ENCODE data around the gene KRTAP19-3. TPM values are rescaled to one million over a fixed set of nuclear protein-coding genes. Genes with fewer than 3 reads are reported as not detected.

The KRTAP19-3 gene
- polyA plus RNA-seq, 1 donor (not counting 4 experiments of a cell fraction or from before 2014, with no cell fraction given) = not detected

GRCh38 chr21:30487336-30487735, 4.5 kb downstream of the KRTAP19-3 start, which contains the start of gene KRTAP19-2:
TSS of gene KRTAP19-2 (minus strand) at chr21:30487436. CDS start at chr21:30487348, 88 bp downstream.
- no peaks in the 10 kb centered on the region for H4K20me1 ChIP-seq (ENCODE audit: control insufficient read depth, extremely low read depth, insufficient read depth, low read length)
- H3K27ac ChIP-seq (ENCODE audit: control insufficient read depth, insufficient read depth, low read length) = no peak within 1 kb of the TSS
- no peak for FAIRE-seq
- H3K79me2 ChIP-seq (ENCODE audit: control insufficient read depth, insufficient read depth, low read length) = no peaks in the 10 kb centered on the region
- H3K9ac ChIP-seq (ENCODE audit: control insufficient read depth, extremely low read depth, insufficient read depth, low read length) = no peak within 1 kb of the TSS
- DNase-seq (ENCODE audit: low read depth, low spot score) = no peak
- no peak within 1 kb of the TSS for H2AFZ ChIP-seq (ENCODE audit: control insufficient read depth, low read length)
- H3K4me3 ChIP-seq (ENCODE audit: control insufficient read depth in 2 of 3, extremely low read depth in 1 of 3, insufficient read depth in 2 of 3, low read depth in 1 of 3, low read length in 3 of 3) = no peak within 1 kb of the TSS
- H3K9me1 ChIP-seq (ENCODE audit: control insufficient read depth, extremely low read depth, insufficient read depth, low read length) = no peaks in the 10 kb centered on the region
- no peak within 1 kb of the TSS for H3K4me2 ChIP-seq (ENCODE audit: control insufficient read depth, extremely low read depth, insufficient read depth, low read depth, low read length)
- no peaks in the 10 kb centered on the region for H3K36me3 ChIP-seq (ENCODE audit: control insufficient read depth in 2 of 2, extremely low read depth in 1 of 2, insufficient read depth in 2 of 2, low read length in 2 of 2)
- no peaks in the 10 kb centered on the region for H3K27me3 ChIP-seq (ENCODE audit: control insufficient read depth, extremely low read depth, insufficient read depth, low read length)
- H3K4me1 ChIP-seq (ENCODE audit: control insufficient read depth, extremely low read depth, insufficient read depth, low read length) = no peaks in the 10 kb centered on the region
- TF ChIP-seq CTCF (optimal IDR thresholded peaks at IDR 0.05 in 1 of 3, IDR thresholded peaks at IDR 0.05 in 1 of 3, conservative IDR thresholded peaks at IDR 0.05 in 1 of 3; ENCODE audit: extremely low read depth in 1 of 3, insufficient read depth in 2 of 3, low read length in 3 of 3) = no peak
- TF ChIP-seq EZH2 (IDR thresholded peaks at IDR 0.05; ENCODE audit: low read length) = no peak
- H3K9me3 ChIP-seq (ENCODE audit: control insufficient read depth, low read depth, low read length) = peaks cover 2% of the 10 kb centered on the region
- dilution Hi-C loops (cut with MboI; ENCODE audit: extremely low pct_ligation_motif_present, low sequenced_read_pairs) = no loop called here

GRCh38 chr21:30486180-30486579, 5.6 kb downstream of the KRTAP19-3 start:
- FAIRE-seq = no peak
- dilution Hi-C loops (cut with MboI; ENCODE audit: extremely low pct_ligation_motif_present, low sequenced_read_pairs) = no loop called here
- Histone ChIP-seq H3K79me2 (ENCODE audit: control insufficient read depth, insufficient read depth, low read length) (no peaks in the 10 kb centered on the region), H3K36me3 (ENCODE audit: control insufficient read depth in 2 of 2, extremely low read depth in 1 of 2, insufficient read depth in 2 of 2, low read length in 2 of 2) (no peaks in the 10 kb centered on the region), H3K9ac (ENCODE audit: control insufficient read depth, extremely low read depth, insufficient read depth, low read length) (no peak overlapping the region), H3K4me1 (ENCODE audit: control insufficient read depth, extremely low read depth, insufficient read depth, low read length) (no peaks in the 10 kb centered on the region), H4K20me1 (ENCODE audit: control insufficient read depth, extremely low read depth, insufficient read depth, low read length) (no peaks in the 10 kb centered on the region), H3K9me3 (ENCODE audit: control insufficient read depth, low read depth, low read length) (peaks cover 2% of the 10 kb centered on the region), H3K27me3 (ENCODE audit: control insufficient read depth, extremely low read depth, insufficient read depth, low read length) (no peaks in the 10 kb centered on the region), H3K9me1 (ENCODE audit: control insufficient read depth, extremely low read depth, insufficient read depth, low read length) (no peaks in the 10 kb centered on the region), H2AFZ (ENCODE audit: control insufficient read depth, low read length) (no peak overlapping the region), H3K4me2 (ENCODE audit: control insufficient read depth, extremely low read depth, insufficient read depth, low read depth, low read length) (no peak overlapping the region), H3K4me3 (ENCODE audit: control insufficient read depth in 2 of 3, extremely low read depth in 1 of 3, insufficient read depth in 2 of 3, low read depth in 1 of 3, low read length in 3 of 3) (no peak overlapping the region), H3K27ac (ENCODE audit: control insufficient read depth, insufficient read depth, low read length) (no peak overlapping the region)
- TF ChIP-seq CTCF (optimal IDR thresholded peaks at IDR 0.05 in 1 of 3, IDR thresholded peaks at IDR 0.05 in 1 of 3, conservative IDR thresholded peaks at IDR 0.05 in 1 of 3; ENCODE audit: extremely low read depth in 1 of 3, insufficient read depth in 2 of 3, low read length in 3 of 3) (no peak), EZH2 (IDR thresholded peaks at IDR 0.05; ENCODE audit: low read length) (no peak)
- DNase-seq (ENCODE audit: low read depth, low spot score) = no peak

All from keratinocyte (primary cell).